AG10803 (cell line): ENCODE results near the gene RAPGEF6.

ENCODE experiments used
- DNase-seq: peaks from one replicate; pipeline ENCODE4 v3.0.0; 2010; ENCODE audit warnings: low read depth
- H3K4me3 ChIP-seq: 2 replicates; pipeline ENCODE4 v1.5.1; 2011; ENCODE audit warnings: mild to moderate bottlenecking, low read length, control low read depth
- TF ChIP-seq, protein P1 (sequence below): conservative IDR thresholded peaks from 2 replicates; pipeline ENCODE4 v1.5.1; 2011; ENCODE audit warnings: mild to moderate bottlenecking, low read length, control low read depth, inconsistent platforms

The RAPGEF6 gene

DNA sequence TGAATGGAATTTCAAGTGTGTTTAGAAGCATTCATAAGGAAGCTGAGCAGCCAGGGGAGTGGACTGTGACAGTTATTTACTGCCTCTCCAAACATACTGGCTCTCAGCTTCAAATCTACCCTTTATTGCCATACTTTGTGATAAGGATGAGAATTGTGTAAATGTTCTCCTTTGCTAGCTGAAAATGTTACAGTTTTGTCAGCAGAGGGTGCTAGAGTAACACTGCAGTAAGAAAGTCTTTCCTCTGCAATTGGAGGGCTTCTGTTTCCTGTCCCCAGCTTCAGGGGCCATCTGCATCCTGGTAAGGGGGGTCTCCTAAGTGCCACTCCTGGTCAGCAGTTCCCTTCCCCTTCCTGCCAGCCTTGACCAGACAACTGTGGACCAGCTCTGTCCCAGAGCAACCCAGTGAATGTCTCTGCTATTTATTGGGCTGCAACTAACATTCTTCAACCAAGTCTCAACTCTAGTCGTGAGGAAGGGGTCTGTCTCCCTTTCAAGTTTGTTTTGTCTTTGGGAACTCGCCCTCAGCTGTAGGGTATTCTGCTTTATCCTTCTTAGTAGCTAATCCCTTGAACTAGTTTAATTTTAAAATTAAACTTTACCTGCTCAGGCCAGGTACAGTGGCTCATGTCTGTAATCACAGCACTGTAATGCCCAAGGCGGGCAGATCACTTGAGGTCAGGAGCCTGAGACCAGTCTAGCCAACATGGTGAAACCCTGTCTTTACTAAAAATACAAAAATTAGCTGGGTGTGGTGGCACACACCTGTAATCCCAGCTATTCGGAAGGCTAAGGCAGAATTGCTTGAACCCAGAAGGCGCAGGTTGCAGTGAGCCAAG is 45.3 kb downstream of the RAPGEF6 start:
- TF ChIP-seq, protein P1, sequence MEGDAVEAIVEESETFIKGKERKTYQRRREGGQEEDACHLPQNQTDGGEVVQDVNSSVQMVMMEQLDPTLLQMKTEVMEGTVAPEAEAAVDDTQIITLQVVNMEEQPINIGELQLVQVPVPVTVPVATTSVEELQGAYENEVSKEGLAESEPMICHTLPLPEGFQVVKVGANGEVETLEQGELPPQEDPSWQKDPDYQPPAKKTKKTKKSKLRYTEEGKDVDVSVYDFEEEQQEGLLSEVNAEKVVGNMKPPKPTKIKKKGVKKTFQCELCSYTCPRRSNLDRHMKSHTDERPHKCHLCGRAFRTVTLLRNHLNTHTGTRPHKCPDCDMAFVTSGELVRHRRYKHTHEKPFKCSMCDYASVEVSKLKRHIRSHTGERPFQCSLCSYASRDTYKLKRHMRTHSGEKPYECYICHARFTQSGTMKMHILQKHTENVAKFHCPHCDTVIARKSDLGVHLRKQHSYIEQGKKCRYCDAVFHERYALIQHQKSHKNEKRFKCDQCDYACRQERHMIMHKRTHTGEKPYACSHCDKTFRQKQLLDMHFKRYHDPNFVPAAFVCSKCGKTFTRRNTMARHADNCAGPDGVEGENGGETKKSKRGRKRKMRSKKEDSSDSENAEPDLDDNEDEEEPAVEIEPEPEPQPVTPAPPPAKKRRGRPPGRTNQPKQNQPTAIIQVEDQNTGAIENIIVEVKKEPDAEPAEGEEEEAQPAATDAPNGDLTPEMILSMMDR = peak; percentile 97
- no peak overlapping the region for H3K4me3 ChIP-seq
- peak; percentile 65 for DNase-seq

GRCh38 chr5:131587541-131587940 is 47.5 kb downstream of the RAPGEF6 start:
- peak; percentile 13 for DNase-seq
- TF ChIP-seq, protein P1 = no peak

DNA sequence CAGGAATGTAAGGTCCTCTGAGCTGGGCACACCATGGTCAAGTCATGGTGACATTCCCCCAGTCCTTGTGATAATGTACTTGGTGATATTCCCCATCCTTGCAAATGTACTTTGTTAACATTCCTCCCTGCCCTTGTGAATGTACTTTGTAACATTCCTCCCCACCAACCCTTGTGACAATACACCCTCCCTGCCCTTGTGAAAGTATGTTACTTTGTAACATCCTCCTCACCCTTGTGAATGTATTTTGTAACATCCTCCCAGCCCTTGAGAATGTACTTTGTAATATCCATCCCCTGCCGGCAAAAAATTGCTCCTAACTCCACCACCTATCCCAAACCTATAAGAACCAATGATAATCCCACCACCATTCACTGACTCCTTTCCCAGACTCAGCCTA is 53.3 kb downstream of the RAPGEF6 start:
- TF ChIP-seq, protein P1 = no peak
- DNase-seq = peak; percentile 15
- no peak overlapping the region for H3K4me3 ChIP-seq

More at GRCh38 chr5:131587541-131587940, 47.5 kb downstream of the RAPGEF6 start:
- H3K4me3 ChIP-seq = no peak overlapping the region

GRCh38 chr5:131579917-131580671 is 54.9 kb downstream of the RAPGEF6 start:
- no peak overlapping the region for H3K4me3 ChIP-seq
- DNase-seq = no peak
- TF ChIP-seq, protein P1 = no peak

GRCh38 chr5:131575660-131576227 is 59.3 kb downstream of the RAPGEF6 start:
- TF ChIP-seq, protein P1 = no peak
- no peak for DNase-seq
- no peak overlapping the region for H3K4me3 ChIP-seq

DNA sequence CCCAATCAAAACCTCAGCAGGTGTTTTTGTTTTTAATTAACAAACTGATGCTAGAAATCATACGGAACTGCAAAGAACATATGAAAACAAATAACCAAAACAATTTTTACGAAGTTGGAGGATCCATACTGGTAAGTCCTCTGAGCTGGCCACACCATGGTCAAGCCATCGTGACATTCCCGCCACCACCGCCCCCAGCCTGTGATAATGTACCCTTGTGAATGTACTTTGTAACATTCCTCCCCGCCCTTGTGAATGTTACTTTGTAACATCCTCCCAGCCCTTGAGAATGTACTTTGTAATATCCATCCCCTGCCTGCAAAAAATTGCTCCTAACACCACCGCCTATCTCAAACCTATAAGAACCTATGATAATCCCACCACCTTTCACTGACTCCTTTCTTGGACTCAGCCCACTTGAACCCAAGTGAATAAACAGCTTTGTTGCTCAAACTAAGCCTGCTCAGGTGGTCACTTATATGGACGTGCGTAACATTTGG is 63.3 kb downstream of the RAPGEF6 start:
- TF ChIP-seq, protein P1 = no peak
- no peak for DNase-seq
- no peak overlapping the region for H3K4me3 ChIP-seq
